H9 (cell line): ENCODE measurements around the gene LRRK1. TPM values are rescaled to one million over a fixed set of nuclear protein-coding genes. Genes with fewer than 3 reads are reported as not detected.

Experiments
- DNase-seq: peaks from one replicate; pipeline ENCODE4 v3.0.0-alpha.2; 2017
- H2AFZ ChIP-seq: one replicate; pipeline ENCODE4 v1.6.1; 2013; ENCODE audit warnings: mild to moderate bottlenecking, low read length, control low read depth, moderate library complexity
- H2AK5ac ChIP-seq: 2 replicates; pipeline ENCODE4 v1.6.1; 2013; ENCODE audit warnings: low read length, control low read depth, mixed read lengths; ENCODE audit not compliant: insufficient read length
- H2BK120ac ChIP-seq: one replicate; pipeline ENCODE4 v1.6.1; 2013; ENCODE audit warnings: low read depth, mild to moderate bottlenecking, low read length, control low read depth, inconsistent platforms; ENCODE audit not compliant: poor library complexity, severe bottlenecking
- H2BK12ac ChIP-seq: 2 replicates; pipeline ENCODE4 v1.6.1; 2013; ENCODE audit warnings: low read length, control low read depth, mixed read lengths, low read depth; ENCODE audit not compliant: insufficient read length
- H2BK15ac ChIP-seq: 2 replicates; pipeline ENCODE4 v1.6.1; 2013; ENCODE audit warnings: low read depth, low read length, control low read depth
- H2BK20ac ChIP-seq: one replicate; pipeline ENCODE4 v1.6.1; 2013; ENCODE audit warnings: low read depth, mild to moderate bottlenecking, low read length, control low read depth, inconsistent platforms; ENCODE audit not compliant: poor library complexity, severe bottlenecking
- H2BK5ac ChIP-seq: 2 replicates; pipeline ENCODE4 v1.6.1; 2013; ENCODE audit warnings: low read length, control low read depth, mixed read lengths; ENCODE audit not compliant: insufficient read length
- H3K14ac ChIP-seq: 2 replicates; pipeline ENCODE4 v1.6.1; 2013; ENCODE audit warnings: low read length, control low read depth; ENCODE audit not compliant: insufficient read depth
- H3K18ac ChIP-seq: 2 replicates; pipeline ENCODE4 v1.6.1; 2013; ENCODE audit warnings: low read depth, mild to moderate bottlenecking, mixed read lengths, low read length, control low read depth; ENCODE audit not compliant: insufficient read length
- H3K23ac ChIP-seq: 2 replicates; pipeline ENCODE4 v1.6.1; 2013; ENCODE audit warnings: low read length, control low read depth, mixed read lengths, low read depth; ENCODE audit not compliant: insufficient read length
- H3K23me2 ChIP-seq: 2 replicates; pipeline ENCODE4 v1.6.1; 2013; ENCODE audit warnings: low read depth, mild to moderate bottlenecking, mixed read lengths, low read length, control low read depth; ENCODE audit not compliant: insufficient read length, poor library complexity, severe bottlenecking
- H3K27ac ChIP-seq: 2 replicates; pipeline ENCODE4 v1.5.1; 2013; ENCODE audit warnings: low read length, control low read depth, mixed read lengths, low read depth; ENCODE audit not compliant: insufficient read length
- H3K27me3 ChIP-seq: 2 replicates; pipeline ENCODE4 v1.6.1; 2013; ENCODE audit warnings: low read length, control low read depth, inconsistent platforms; ENCODE audit not compliant: insufficient read depth
- H3K4ac ChIP-seq: 2 replicates; pipeline ENCODE4 v1.6.1; 2013; ENCODE audit warnings: low read depth, mild to moderate bottlenecking, control low read depth, inconsistent platforms, low read length, moderate library complexity
- H3K4me1 ChIP-seq: 2 replicates; pipeline ENCODE4 v1.6.1; 2013; ENCODE audit warnings: low read length, control low read depth, inconsistent platforms; ENCODE audit not compliant: insufficient read depth
- H3K4me2 ChIP-seq: 2 replicates; pipeline ENCODE4 v1.6.1; 2013; ENCODE audit warnings: low read length, control low read depth, mixed read lengths; ENCODE audit not compliant: insufficient read length, insufficient read depth
- H3K56ac ChIP-seq: 2 replicates; pipeline ENCODE4 v1.6.1; 2013; ENCODE audit warnings: low read depth, mild to moderate bottlenecking, mixed read lengths, low read length, control low read depth; ENCODE audit not compliant: insufficient read length
- H3K79me1 ChIP-seq: 2 replicates; pipeline ENCODE4 v1.6.1; 2013; ENCODE audit warnings: low read depth, mild to moderate bottlenecking, moderate library complexity, low read length, control low read depth, inconsistent platforms; ENCODE audit not compliant: insufficient read depth, poor library complexity, severe bottlenecking
- H3K79me2 ChIP-seq: 2 replicates; pipeline ENCODE4 v1.6.1; 2013; ENCODE audit warnings: low read length, control low read depth, inconsistent platforms; ENCODE audit not compliant: insufficient read depth
- H3K9ac ChIP-seq: 2 replicates; pipeline ENCODE4 v1.6.1; 2013; ENCODE audit warnings: low read length, control low read depth, mixed read lengths; ENCODE audit not compliant: insufficient read length; ENCODE audit errors: extremely low read depth
- H3K9me3 ChIP-seq: one replicate; pipeline ENCODE4 v1.6.1; 2013; ENCODE audit warnings: low read depth, low read length, inconsistent platforms; ENCODE audit not compliant: control insufficient read depth
- H3T11ph ChIP-seq: one replicate; pipeline ENCODE4 v1.6.1; 2013; ENCODE audit warnings: mild to moderate bottlenecking, low read length, control low read depth, inconsistent platforms
- H4K20me1 ChIP-seq: one replicate; pipeline ENCODE4 v1.6.1; 2013; ENCODE audit not compliant: control insufficient read depth, insufficient read length, insufficient read depth
- H4K5ac ChIP-seq: 2 replicates; pipeline ENCODE4 v1.6.1; 2013; ENCODE audit warnings: low read depth, mild to moderate bottlenecking, mixed read lengths, low read length, control low read depth; ENCODE audit not compliant: insufficient read length
- H4K8ac ChIP-seq: replicated peaks from 2 replicates; pipeline ENCODE4 v1.6.1; 2013; ENCODE audit warnings: low read length, control low read depth, mixed read lengths, low read depth; ENCODE audit not compliant: insufficient read length
- H4K91ac ChIP-seq: 2 replicates; pipeline ENCODE4 v1.6.1; 2013; ENCODE audit warnings: low read depth, mild to moderate bottlenecking, moderate library complexity, mixed read lengths, low read length, control low read depth; ENCODE audit not compliant: insufficient read length
- H3K27ac Mint-ChIP-seq, 3 experiments: 2 replicates in 2 of 3; 3 replicates in 1 of 3; pipeline ENCODE4 v1.8.0; 2020 to 2021; ENCODE audit warnings: mixed read lengths in 3 of 3, mild to moderate bottlenecking in 1 of 3, moderate library complexity in 1 of 3
- H3K27me3 Mint-ChIP-seq: 2 replicates; pipeline ENCODE4 v1.8.0; 2021; ENCODE audit warnings: low read depth, mild to moderate bottlenecking, moderate library complexity, mixed read lengths
- H3K36me3 Mint-ChIP-seq, 3 experiments: 2 replicates in 2 of 3; 3 replicates in 1 of 3; pipeline ENCODE4 v1.8.0; 2020 to 2021; ENCODE audit warnings: low read depth in 3 of 3, mixed read lengths in 3 of 3; ENCODE audit not compliant: insufficient read depth in 1 of 3
- H3K4me1 Mint-ChIP-seq, 2 experiments: 2 replicates each; pipeline ENCODE4 v1.8.0; 2020; ENCODE audit warnings: mixed read lengths in 2 of 2
- H3K4me3 Mint-ChIP-seq, 2 experiments: 2 replicates in 1 of 2; 3 replicates in 1 of 2; pipeline ENCODE4 v1.8.0; 2020 to 2021; ENCODE audit warnings: mild to moderate bottlenecking in 2 of 2, mixed read lengths in 2 of 2, moderate library complexity in 1 of 2
- H3K9me3 Mint-ChIP-seq, 2 experiments: 2 replicates in 1 of 2; 3 replicates in 1 of 2; pipeline ENCODE4 v1.8.0; 2020; ENCODE audit warnings: mild to moderate bottlenecking in 2 of 2, mixed read lengths in 2 of 2, moderate library complexity in 1 of 2
- WGBS: extraction: QIAGEN DNeasy Blood & Tissue Kit; methylation state at CpG from one replicate; pipeline ENCODE4 v1.1.7; 2013; ENCODE audit warnings: missing lambda C conversion rate, low lambda C conversion rate, mixed read lengths; ENCODE audit not compliant: insufficient read length; ENCODE audit errors: extremely low coverage; 5-methylcytosine and 5-hydroxymethylcytosine counted together
- total RNA-seq: library from RNA; stranded (reverse); gene quantifications from 2 replicates; pipeline ENCODE4 v1.2.1, GENCODE V29; 2021
- TF ChIP-seq, protein P1 (sequence below): fragments of 200-600 bp; sonication (generic); conservative IDR thresholded peaks from 3 replicates; pipeline ENCODE4 v1.8.0; 2021; ENCODE audit warnings: antibody characterized with exemption, mild to moderate bottlenecking

Gene LRRK1
- total RNA-seq, 1 experiment from 2014 or later: 4.0 TPM

DNA sequence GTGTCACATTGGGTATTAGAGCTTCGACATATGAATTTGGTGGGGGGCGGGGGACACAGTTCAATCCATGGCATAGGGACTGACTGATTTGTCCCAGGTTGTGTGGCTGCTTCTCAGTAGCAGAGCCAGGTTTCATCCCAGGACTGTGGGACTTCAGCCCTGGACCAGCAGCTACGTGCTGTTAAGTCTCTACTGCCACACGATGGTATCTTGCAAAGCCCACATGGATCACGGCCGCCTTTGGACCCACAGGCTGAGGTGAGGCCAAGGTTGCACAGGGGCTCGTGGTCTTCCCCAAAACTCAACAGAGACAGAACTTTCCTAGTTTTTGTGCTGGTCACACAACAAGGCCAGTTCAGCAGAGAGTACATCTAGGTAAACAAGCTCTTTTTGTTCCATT lies 97.4 kb downstream of the LRRK1 start:
- H4K91ac ChIP-seq: no peak overlapping the region
- H4K5ac ChIP-seq: no peak overlapping the region
- no peak overlapping the region for H4K8ac ChIP-seq
- peak overlapping the region; percentile 15 for H2BK12ac ChIP-seq
- no peaks in the 10 kb centered on the region for H3K79me2 ChIP-seq
- no peak overlapping the region for H3K4me3 Mint-ChIP-seq
- no peak overlapping the region for H3K4ac ChIP-seq
- H3K36me3 Mint-ChIP-seq: peaks cover 0 to 6% (median 0%) of the 10 kb centered on the region in 3 experiments; a peak in 2 of 7 replicates
- H3K23ac ChIP-seq: no peak overlapping the region
- H3K18ac ChIP-seq: no peak overlapping the region
- WGBS: no CpG with 5 or more reads among the region's 7 CpGs
- no peak overlapping the region for H2BK5ac ChIP-seq
- H3K4me2 ChIP-seq: no peak overlapping the region
- DNase-seq: peak; percentile 25
- H3K79me1 ChIP-seq: no peaks in the 10 kb centered on the region
- no peak overlapping the region for H3K9ac ChIP-seq
- no peaks in the 10 kb centered on the region for H3K23me2 ChIP-seq
- H3K14ac ChIP-seq: no peak overlapping the region
- H3K9me3 Mint-ChIP-seq: peaks cover 0 to 7% of the 10 kb centered on the region in 2 experiments; a peak in 2 of 5 replicates
- no peak overlapping the region for H2BK20ac ChIP-seq
- H3K27me3 ChIP-seq: no peaks in the 10 kb centered on the region
- H3K9me3 ChIP-seq: no peaks in the 10 kb centered on the region
- peaks cover 35 to 41% of the 10 kb centered on the region in 2 experiments for H3K4me1 Mint-ChIP-seq
- no peak overlapping the region for H3K56ac ChIP-seq
- H2AK5ac ChIP-seq: no peak overlapping the region
- H2AFZ ChIP-seq: no peak overlapping the region
- no peak overlapping the region for H3K27ac Mint-ChIP-seq
- H3K4me1 ChIP-seq: peaks cover 6% of the 10 kb centered on the region
- no peak overlapping the region for H2BK15ac ChIP-seq
- H3T11ph ChIP-seq: no peak overlapping the region
- TF ChIP-seq, protein P1, sequence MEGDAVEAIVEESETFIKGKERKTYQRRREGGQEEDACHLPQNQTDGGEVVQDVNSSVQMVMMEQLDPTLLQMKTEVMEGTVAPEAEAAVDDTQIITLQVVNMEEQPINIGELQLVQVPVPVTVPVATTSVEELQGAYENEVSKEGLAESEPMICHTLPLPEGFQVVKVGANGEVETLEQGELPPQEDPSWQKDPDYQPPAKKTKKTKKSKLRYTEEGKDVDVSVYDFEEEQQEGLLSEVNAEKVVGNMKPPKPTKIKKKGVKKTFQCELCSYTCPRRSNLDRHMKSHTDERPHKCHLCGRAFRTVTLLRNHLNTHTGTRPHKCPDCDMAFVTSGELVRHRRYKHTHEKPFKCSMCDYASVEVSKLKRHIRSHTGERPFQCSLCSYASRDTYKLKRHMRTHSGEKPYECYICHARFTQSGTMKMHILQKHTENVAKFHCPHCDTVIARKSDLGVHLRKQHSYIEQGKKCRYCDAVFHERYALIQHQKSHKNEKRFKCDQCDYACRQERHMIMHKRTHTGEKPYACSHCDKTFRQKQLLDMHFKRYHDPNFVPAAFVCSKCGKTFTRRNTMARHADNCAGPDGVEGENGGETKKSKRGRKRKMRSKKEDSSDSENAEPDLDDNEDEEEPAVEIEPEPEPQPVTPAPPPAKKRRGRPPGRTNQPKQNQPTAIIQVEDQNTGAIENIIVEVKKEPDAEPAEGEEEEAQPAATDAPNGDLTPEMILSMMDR: no peak
- H3K27ac ChIP-seq: no peak overlapping the region
- no peak overlapping the region for H2BK120ac ChIP-seq
- peaks cover 3% of the 10 kb centered on the region for H3K27me3 Mint-ChIP-seq
- H4K20me1 ChIP-seq: peaks cover 2% of the 10 kb centered on the region
